GM13976 (cell line): ENCODE results near the gene MLLT6.

ENCODE experiments used
- DNase-seq: peaks from one replicate; pipeline ENCODE4 v3.0.0; 2012; ENCODE audit warnings: low spot score
- in situ Hi-C: fragments of 300-500 bp; cut with MboI; formaldehyde crosslinking; loops from one replicate; pipeline ENCODE4 v1.12.0; 2022; ENCODE audit warnings: low sequenced_read_pairs, mixed read lengths, inconsistent platforms; ENCODE audit not compliant: unreplicated experiment
- TF ChIP-seq, protein P1 (sequence below): IDR thresholded peaks from 2 replicates; pipeline ENCODE4 v1.5.1; 2012; ENCODE audit warnings: borderline replicate concordance, mild to moderate bottlenecking; ENCODE audit not compliant: insufficient read depth; ENCODE audit errors: extremely low read depth, missing control alignments, control extremely low read depth

MLLT6 gene

DNA sequence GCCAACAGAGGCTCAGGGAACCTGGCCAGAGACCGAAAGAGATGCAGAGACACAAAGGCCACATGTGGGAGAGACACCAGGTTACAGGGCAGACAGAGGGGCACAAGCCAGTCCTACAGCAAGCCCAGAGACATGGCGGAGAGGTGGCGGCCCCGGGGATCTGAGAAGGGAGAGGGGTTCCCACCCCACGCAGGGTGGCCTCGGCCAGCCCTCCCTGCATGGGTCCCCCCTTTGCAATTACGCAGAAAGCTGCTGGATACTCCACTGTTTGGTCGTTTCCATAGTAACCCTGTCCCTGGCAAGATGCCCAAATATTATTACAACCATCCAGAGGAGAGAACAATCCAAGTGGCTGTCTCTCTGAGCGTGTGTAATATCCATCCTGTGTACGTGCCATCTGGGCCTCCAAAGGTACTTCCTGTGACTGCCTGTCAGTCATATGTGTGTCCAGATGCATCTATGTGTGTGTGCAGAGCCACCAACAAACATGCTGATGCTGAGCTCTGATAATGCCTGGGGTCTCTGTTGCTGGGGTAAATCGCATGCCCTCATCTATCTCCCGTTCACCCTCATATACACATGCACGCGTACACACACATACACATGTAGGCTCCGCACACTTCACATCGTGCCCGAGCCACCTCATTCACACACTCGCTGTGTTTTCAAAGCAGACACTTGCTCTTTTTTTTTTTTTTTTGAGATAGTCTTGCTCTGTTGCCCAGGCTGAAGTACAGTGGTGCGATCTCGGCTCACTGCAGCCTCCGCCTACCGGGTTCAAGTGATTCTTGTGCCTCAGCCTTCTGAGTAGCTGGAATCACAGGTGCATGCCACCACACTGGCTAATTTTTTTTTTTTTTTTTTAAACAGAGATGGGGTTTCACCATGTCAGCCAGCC, 37.6 kb downstream of the MLLT6 start:
- TF ChIP-seq, protein P1, sequence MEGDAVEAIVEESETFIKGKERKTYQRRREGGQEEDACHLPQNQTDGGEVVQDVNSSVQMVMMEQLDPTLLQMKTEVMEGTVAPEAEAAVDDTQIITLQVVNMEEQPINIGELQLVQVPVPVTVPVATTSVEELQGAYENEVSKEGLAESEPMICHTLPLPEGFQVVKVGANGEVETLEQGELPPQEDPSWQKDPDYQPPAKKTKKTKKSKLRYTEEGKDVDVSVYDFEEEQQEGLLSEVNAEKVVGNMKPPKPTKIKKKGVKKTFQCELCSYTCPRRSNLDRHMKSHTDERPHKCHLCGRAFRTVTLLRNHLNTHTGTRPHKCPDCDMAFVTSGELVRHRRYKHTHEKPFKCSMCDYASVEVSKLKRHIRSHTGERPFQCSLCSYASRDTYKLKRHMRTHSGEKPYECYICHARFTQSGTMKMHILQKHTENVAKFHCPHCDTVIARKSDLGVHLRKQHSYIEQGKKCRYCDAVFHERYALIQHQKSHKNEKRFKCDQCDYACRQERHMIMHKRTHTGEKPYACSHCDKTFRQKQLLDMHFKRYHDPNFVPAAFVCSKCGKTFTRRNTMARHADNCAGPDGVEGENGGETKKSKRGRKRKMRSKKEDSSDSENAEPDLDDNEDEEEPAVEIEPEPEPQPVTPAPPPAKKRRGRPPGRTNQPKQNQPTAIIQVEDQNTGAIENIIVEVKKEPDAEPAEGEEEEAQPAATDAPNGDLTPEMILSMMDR = no peak
- no peak for DNase-seq
- in situ Hi-C loops = loop anchor here (5.0 kb wide), 1 partner anchor 65 kb away; no protein-coding TSS in a partner anchor

DNA sequence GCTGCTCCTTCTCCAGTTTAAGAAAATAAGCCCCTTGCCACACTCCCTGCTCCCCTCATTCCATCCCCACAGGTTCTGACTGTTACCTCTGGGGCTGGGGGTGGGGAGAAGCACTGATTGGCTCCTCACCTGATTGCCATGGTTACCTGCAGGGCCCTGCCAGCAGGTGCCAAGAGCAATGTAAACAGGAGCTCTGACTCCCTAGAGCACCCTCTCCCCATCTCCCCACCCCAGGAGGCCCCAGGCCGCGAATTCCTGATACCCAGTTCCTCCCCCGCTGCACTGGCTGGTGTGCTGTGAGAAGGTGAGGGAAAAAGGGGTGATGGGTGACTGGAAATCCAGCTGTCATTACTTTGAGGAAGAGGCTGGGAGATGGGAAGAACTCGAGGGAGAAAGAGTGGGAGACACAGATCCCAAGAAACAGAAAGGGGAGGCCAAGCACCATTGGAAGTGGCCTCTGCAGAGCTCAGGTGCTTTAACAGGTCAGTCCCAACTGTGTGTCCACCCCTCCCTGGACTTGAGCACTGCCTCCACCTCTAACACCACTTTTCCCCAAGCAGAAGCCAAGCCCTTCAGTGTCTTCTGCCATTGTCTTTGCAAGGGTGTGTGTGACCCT, 38.6 kb downstream of the MLLT6 start:
- TF ChIP-seq, protein P1 = no peak
- in situ Hi-C loops = loop anchor here (5.0 kb wide), 1 partner anchor 66 kb away; no protein-coding TSS in a partner anchor
- no peak for DNase-seq

DNA sequence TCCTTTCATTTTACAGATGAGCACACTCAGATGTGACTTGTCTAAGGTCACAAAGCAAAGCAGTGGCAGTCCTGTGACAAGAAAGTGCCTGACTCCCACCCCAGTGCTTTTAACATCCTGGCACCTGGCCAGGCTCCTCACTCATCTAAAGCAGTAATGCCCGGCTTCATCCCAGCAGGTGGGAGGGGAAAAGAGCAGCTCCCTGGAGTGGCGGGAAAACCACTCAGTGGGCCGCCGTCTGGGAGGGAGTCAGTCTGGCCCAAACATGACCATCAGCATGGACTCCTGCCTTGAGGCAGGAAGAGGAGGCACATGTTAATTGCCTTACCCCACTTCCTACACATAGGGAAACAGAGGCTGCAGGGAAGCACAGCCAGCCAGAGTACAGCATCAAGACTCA, 40.5 kb downstream of the MLLT6 start:
- in situ Hi-C loops = no loop called here
- TF ChIP-seq, protein P1 = no peak
- no peak for DNase-seq

DNA sequence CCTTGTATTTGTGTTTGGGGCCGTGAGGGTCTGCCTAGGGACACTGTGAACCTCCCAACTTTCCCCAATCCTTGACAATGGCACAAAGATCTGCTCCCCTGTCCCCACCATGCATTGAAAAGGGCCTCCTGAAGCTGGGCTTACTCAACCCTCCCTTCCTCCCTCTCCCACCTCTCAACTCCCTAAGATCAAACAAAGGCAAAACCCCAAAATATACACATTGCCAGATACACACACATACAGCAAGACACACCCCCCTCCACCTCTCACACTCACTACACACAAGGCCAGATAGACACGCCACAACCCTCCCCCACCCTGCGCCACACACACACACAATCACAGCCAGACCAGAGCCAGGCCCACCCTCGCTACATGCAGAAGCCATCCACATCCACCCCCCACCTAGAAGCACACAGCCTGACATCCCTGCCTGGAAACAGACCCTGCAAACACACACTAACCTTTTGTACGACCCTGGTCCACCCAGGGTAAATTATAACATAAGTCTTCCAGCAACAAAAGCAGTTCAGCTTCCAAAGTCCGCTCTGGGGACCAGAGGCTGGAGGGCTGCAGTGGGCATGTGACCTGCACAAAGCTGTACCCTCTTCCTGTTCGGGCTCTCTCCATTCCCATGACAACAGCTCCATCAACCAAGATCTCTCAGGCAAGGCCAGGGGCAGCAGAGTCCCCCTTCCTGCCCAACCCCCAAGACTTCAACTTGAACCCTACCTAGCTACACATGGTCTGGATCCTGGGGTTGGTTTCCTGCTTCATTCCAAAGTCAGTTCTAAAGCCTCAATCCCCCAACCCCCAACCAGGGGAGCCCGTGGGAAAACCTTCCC, 41.2 kb downstream of the MLLT6 start:
- TF ChIP-seq, protein P1 = no peak
- no peak for DNase-seq
- in situ Hi-C loops = no loop called here

DNA sequence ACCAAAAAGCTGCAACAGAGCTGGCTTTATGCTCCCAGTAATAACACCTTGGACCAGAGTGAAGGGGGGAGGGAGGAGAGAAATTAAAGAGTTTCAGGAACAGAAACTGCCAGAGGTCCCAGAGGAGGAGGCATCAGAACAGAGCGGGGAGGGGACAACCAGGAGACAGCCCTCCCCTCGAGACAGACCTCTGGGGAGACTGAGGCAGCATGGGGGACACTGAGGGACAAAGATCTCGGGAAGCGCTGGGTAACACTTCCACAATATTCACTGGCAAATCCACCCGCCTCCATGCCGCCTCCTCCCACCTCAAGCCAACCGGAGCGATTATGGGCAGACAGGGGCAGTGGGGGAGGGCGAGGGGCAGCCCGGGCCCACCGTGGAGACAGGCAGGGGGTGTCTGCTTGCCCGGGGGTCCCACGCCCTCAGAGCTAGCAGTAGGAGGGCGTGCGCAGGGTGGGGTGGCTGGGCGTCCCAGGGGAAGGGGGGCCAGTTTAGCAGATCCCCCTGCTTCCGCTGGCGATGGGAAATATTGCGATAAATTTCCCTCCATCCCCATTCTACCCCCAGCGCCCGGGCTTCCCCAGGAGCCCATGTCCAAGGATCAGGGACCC, 41.9 kb downstream of the MLLT6 start:
- TF ChIP-seq, protein P1 = no peak
- no peak for DNase-seq
- in situ Hi-C loops = no loop called here
